Neural cell (in vitro differentiated cells): ENCODE data around the gene NPEPL1. TPM values are rescaled to one million over a fixed set of nuclear protein-coding genes. Genes with fewer than 3 reads are reported as not detected.

Source experiments
- H2AFZ ChIP-seq: fragments of 200-600, 300-800 bp; sonication (generic), shearing (Covaris generic); 2 replicates; pipeline ENCODE4 v1.6.0; 2014; ENCODE audit warnings: low read depth, mild to moderate bottlenecking, antibody characterized with exemption, low read length, moderate library complexity
- H3F3A ChIP-seq: fragments of 200-600 bp; shearing (Covaris generic); 2 replicates; pipeline ENCODE4 v1.6.1; 2016; ENCODE audit warnings: mild to moderate bottlenecking, moderate library complexity, mixed read lengths, antibody characterized with exemption, low read length; ENCODE audit not compliant: insufficient read depth, poor library complexity, severe bottlenecking
- H3K27ac ChIP-seq: fragments of 200-600, 300-800 bp; sonication (generic), shearing (Covaris generic); 2 replicates; pipeline ENCODE4 v1.5.1; 2014; ENCODE audit warnings: mild to moderate bottlenecking, low read length, moderate library complexity
- H3K27me3 ChIP-seq: fragments of 300-800, 200-600 bp; sonication (generic), shearing (Covaris generic); 2 replicates; pipeline ENCODE4 v1.6.0; 2014; ENCODE audit warnings: mild to moderate bottlenecking, low read depth, low read length, moderate library complexity; ENCODE audit not compliant: insufficient read depth
- H3K36me3 ChIP-seq: fragments of 300-800, 200-600 bp; sonication (generic), shearing (Covaris generic); 2 replicates; pipeline ENCODE4 v1.5.1; 2014; ENCODE audit warnings: mild to moderate bottlenecking, antibody characterized with exemption, low read length, moderate library complexity; ENCODE audit not compliant: insufficient read depth
- H3K4me2 ChIP-seq: fragments of 300-800, 200-600 bp; sonication (generic), shearing (Covaris generic); 2 replicates; pipeline ENCODE4 v1.6.0; 2014; ENCODE audit warnings: mild to moderate bottlenecking, low read length
- H3K4me3 ChIP-seq: fragments of 300-800, 200-600 bp; sonication (generic), shearing (Covaris generic); 2 replicates; pipeline ENCODE4 v1.5.1; 2014; ENCODE audit warnings: mild to moderate bottlenecking, low read length, moderate library complexity
- H3K79me2 ChIP-seq: fragments of 200-600 bp; shearing (Covaris generic); replicated peaks from 2 replicates; pipeline ENCODE4 v1.6.0; 2014; ENCODE audit warnings: mild to moderate bottlenecking, low read length, moderate library complexity; ENCODE audit not compliant: insufficient read depth
- H3K9ac ChIP-seq: fragments of 300-800, 200-600 bp; sonication (generic), shearing (Covaris generic); 2 replicates; pipeline ENCODE4 v1.6.1; 2016; ENCODE audit warnings: mild to moderate bottlenecking, low read length, mixed read lengths
- H3K9me2 ChIP-seq: fragments of 200-600 bp; shearing (Covaris generic); 2 replicates; pipeline ENCODE4 v1.6.1; 2016; ENCODE audit warnings: mild to moderate bottlenecking, low read length, mixed read lengths; ENCODE audit not compliant: insufficient read depth
- H3K9me3 ChIP-seq: fragments of 200-600, 300-800 bp; sonication (generic), shearing (Covaris generic); 2 replicates; pipeline ENCODE4 v1.6.1; 2016; ENCODE audit warnings: mild to moderate bottlenecking, mixed run types, low read length, moderate library complexity, mixed read lengths
- H4K20me1 ChIP-seq: fragments of 200-600 bp; shearing (Covaris generic); 2 replicates; pipeline ENCODE4 v1.6.1; 2016; ENCODE audit warnings: mild to moderate bottlenecking, mixed run types; ENCODE audit not compliant: insufficient read depth
- EZH2 ChIP-seq: fragments of 200-600, 300-800 bp; shearing (Covaris generic), sonication (generic); IDR thresholded peaks from 2 replicates; pipeline ENCODE4 v1.6.1; 2014; ENCODE audit warnings: antibody characterized with exemption, low read length, borderline replicate concordance, mild to moderate bottlenecking; ENCODE audit not compliant: insufficient read depth, poor library complexity, severe bottlenecking
- MXI1 ChIP-seq: fragments of 450-650 bp; conservative IDR thresholded peaks from 2 replicates; pipeline ENCODE4 v1.6.1; 2014; ENCODE audit warnings: antibody characterized with exemption, mild to moderate bottlenecking; ENCODE audit not compliant: poor library complexity, severe bottlenecking
- POLR2AphosphoS5 ChIP-seq: IDR thresholded peaks from 2 replicates; pipeline ENCODE4 v1.6.1; 2012
- RAD21 ChIP-seq: fragments of 450-650 bp; conservative IDR thresholded peaks from 2 replicates; pipeline ENCODE4 v1.6.1; 2014; ENCODE audit warnings: antibody characterized with exemption, mild to moderate bottlenecking, moderate library complexity
- SMC3 ChIP-seq: fragments of 450-650 bp; conservative IDR thresholded peaks from 2 replicates; pipeline ENCODE4 v1.6.1; 2014; ENCODE audit warnings: antibody characterized with exemption, mild to moderate bottlenecking, moderate library complexity; ENCODE audit not compliant: poor library complexity
- TAF1 ChIP-seq: IDR thresholded peaks from 2 replicates; pipeline ENCODE4 v1.6.1; 2012; ENCODE audit warnings: low read depth
- polyA plus RNA-seq: library from polyadenylated mRNA; depleted of rRNA; stranded (reverse); fragments of >200 nt; gene quantifications from 2 replicates; pipeline ENCODE4 v1.2.3, GENCODE V29; 2014
- TF ChIP-seq, protein P1 (sequence below): IDR thresholded peaks from 2 replicates; pipeline ENCODE4 v1.6.1; 2012; ENCODE audit warnings: borderline replicate concordance
- TF ChIP-seq, protein P2 (sequence below): fragments of 450-650 bp; IDR thresholded peaks from 2 replicates; pipeline ENCODE4 v1.5.1; 2014; ENCODE audit warnings: antibody characterized with exemption, mild to moderate bottlenecking, moderate library complexity; ENCODE audit not compliant: poor library complexity, severe bottlenecking

NPEPL1 gene
- polyA plus RNA-seq, 1 donor from 2014 or later: 63.4 TPM

DNA sequence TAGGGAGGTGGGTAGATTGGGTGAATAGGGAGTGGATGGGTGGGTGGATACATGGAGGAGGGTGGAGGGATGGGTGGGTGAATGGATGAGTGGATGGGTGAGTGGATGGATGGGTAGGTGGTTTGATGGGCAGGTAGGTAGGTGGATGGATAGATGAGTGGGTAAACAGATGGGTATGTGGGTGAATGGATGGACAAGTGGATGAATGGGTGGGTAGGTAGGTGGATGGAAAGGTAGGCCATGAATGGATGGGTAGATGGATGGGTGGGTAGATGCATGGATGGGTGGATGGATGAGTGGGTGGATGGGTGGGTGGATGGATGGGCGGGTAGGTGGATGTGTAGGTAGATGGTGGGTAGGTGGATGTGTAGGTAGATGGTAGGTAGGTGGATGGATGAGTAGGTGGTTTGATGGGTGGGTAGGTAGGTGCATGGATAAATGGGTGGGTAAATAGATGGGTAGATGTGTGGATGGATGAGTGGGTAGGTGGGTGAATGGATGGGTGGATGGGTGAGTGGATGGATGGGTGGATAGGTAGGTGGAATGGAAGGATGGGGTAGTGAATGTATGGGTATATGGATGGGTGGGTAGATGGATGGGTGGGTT lies 51.4 kb downstream of the NPEPL1 start:
- Histone ChIP-seq H3K79me2 (no peaks in the 10 kb centered on the region), H2AFZ (no peak overlapping the region), H3K36me3 (no peaks in the 10 kb centered on the region), H3K4me3 (no peak overlapping the region), H4K20me1 (no peaks in the 10 kb centered on the region), H3K4me2 (no peak overlapping the region), H3K9ac (no peak overlapping the region), H3K27me3 (no peaks in the 10 kb centered on the region), H3K27ac (no peak overlapping the region), H3K9me3 (no peaks in the 10 kb centered on the region), H3F3A (no peaks in the 10 kb centered on the region), H3K9me2 (no peaks in the 10 kb centered on the region)
- TF ChIP-seq EZH2 (no peak), RAD21 (no peak), MXI1 (no peak), TAF1 (no peak), SMC3 (no peak), POLR2AphosphoS5 (no peak)
- TF ChIP-seq, protein P1, sequence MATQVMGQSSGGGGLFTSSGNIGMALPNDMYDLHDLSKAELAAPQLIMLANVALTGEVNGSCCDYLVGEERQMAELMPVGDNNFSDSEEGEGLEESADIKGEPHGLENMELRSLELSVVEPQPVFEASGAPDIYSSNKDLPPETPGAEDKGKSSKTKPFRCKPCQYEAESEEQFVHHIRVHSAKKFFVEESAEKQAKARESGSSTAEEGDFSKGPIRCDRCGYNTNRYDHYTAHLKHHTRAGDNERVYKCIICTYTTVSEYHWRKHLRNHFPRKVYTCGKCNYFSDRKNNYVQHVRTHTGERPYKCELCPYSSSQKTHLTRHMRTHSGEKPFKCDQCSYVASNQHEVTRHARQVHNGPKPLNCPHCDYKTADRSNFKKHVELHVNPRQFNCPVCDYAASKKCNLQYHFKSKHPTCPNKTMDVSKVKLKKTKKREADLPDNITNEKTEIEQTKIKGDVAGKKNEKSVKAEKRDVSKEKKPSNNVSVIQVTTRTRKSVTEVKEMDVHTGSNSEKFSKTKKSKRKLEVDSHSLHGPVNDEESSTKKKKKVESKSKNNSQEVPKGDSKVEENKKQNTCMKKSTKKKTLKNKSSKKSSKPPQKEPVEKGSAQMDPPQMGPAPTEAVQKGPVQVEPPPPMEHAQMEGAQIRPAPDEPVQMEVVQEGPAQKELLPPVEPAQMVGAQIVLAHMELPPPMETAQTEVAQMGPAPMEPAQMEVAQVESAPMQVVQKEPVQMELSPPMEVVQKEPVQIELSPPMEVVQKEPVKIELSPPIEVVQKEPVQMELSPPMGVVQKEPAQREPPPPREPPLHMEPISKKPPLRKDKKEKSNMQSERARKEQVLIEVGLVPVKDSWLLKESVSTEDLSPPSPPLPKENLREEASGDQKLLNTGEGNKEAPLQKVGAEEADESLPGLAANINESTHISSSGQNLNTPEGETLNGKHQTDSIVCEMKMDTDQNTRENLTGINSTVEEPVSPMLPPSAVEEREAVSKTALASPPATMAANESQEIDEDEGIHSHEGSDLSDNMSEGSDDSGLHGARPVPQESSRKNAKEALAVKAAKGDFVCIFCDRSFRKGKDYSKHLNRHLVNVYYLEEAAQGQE: no peak
- TF ChIP-seq, protein P2, sequence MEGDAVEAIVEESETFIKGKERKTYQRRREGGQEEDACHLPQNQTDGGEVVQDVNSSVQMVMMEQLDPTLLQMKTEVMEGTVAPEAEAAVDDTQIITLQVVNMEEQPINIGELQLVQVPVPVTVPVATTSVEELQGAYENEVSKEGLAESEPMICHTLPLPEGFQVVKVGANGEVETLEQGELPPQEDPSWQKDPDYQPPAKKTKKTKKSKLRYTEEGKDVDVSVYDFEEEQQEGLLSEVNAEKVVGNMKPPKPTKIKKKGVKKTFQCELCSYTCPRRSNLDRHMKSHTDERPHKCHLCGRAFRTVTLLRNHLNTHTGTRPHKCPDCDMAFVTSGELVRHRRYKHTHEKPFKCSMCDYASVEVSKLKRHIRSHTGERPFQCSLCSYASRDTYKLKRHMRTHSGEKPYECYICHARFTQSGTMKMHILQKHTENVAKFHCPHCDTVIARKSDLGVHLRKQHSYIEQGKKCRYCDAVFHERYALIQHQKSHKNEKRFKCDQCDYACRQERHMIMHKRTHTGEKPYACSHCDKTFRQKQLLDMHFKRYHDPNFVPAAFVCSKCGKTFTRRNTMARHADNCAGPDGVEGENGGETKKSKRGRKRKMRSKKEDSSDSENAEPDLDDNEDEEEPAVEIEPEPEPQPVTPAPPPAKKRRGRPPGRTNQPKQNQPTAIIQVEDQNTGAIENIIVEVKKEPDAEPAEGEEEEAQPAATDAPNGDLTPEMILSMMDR: no peak

DNA sequence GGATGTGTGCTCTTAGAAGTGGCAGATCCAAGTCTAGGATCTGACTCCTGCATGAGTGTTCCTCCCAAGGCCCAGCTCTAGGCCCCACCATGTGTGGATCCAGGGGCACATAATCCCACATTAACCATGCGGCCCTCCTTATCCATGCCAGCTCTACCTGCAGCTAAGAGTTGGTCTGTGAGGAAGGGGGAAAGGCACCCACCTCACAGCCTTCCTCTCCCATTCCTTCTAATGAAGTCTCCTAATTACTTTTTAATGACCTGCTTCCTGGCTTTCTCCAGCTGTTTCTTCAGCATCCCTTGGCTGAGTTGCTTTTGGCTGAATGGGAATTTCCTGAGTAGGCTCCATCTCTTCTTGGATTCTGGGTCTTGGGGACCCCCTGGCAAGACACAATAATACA lies 52.2 kb downstream of the NPEPL1 start:
- TF ChIP-seq EZH2: no peak
- TF ChIP-seq POLR2AphosphoS5: no peak
- no peak for TF ChIP-seq MXI1
- TF ChIP-seq, protein P2: no peak
- H3K9me3 ChIP-seq: no peaks in the 10 kb centered on the region
- H3F3A ChIP-seq: no peaks in the 10 kb centered on the region
- no peak overlapping the region for H2AFZ ChIP-seq
- H3K4me2 ChIP-seq: no peak overlapping the region
- H3K9me2 ChIP-seq: no peaks in the 10 kb centered on the region
- H3K79me2 ChIP-seq: no peaks in the 10 kb centered on the region
- no peaks in the 10 kb centered on the region for H4K20me1 ChIP-seq
- H3K36me3 ChIP-seq: no peaks in the 10 kb centered on the region
- no peaks in the 10 kb centered on the region for H3K27me3 ChIP-seq
- no peak overlapping the region for H3K27ac ChIP-seq
- H3K9ac ChIP-seq: no peak overlapping the region
- no peak overlapping the region for H3K4me3 ChIP-seq
